GM18508 (cell line): ENCODE measurements around the gene HMCN1.
A peak's percentile ranks its signal among the peaks of the same experiment; 100 is the strongest.
"Not testable (repeated sequence)": the region's sequence is repeated elsewhere in the genome, so short reads cannot be mapped to it uniquely, and the experiment has no call there.

Experiments used
- ATAC-seq: cut with Tn5 transposase; IDR thresholded peaks from one replicate; pipeline ENCODE4 v1.9.1; 2021; ENCODE audit warnings: moderate number of reproducible peaks; ENCODE audit not compliant: insufficient read depth, unreplicated experiment

Gene HMCN1

DNA sequence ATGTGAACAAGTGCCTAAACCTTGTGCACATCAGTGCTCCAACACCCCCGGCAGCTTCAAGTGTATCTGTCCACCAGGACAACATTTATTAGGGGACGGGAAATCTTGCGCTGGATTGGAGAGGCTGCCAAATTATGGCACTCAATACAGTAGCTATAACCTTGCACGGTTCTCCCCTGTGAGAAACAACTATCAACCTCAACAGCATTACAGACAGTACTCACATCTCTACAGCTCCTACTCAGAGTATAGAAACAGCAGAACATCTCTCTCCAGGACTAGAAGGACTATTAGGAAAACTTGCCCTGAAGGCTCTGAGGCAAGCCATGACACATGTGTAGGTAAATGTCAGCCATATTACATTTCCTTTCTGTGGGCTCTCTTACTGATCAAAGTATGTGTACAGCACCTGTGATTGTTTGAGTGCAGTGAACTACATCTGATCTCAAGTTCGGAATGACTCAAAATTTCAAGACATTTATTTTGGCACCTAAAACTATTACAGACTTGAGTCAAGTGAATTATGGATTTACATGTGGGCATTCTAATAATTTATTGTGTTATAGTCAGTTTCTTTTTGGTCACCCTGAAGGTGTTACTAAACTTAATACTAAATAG is 444.3 kb downstream of the HMCN1 start:
- no peak for ATAC-seq

DNA sequence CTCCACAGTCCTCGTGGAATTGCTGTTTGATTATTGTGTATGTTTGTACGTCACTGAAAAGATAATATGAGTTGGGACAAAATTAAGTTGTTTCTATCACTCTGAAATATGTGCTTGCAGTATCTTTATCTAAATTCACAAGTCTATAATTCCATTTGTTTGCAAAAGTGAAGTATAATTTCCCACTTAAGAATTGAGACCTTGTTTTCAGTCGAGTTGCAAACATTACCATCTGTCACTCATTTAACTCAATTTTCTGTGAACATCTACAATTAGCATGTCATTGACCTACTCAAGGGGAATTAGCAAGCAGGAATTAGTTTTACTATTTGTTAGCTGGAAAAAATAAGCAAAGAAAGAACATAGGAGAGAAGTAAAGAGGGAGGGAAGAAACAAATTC is 445.0 kb downstream of the HMCN1 start:
- ATAC-seq: no peak

DNA sequence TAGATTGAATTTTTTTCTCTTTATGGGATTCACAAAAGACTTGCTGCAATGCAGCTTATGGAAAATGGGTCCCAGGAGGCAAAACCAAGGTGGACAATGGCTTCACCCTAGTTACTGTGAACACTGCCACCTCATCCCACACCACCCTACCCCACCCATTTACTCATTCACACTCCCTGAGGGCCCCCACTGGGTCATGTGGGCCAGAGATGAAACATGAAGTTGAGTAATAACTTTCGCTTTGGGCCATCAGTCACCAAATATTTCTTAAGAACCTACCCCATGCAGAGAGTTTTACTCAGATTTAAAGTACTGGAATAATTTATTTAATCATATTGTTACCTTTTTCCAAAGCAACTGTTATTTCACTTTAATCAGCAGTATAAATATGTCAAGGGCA is 449.0 kb downstream of the HMCN1 start:
- peak; percentile 38 for ATAC-seq

DNA sequence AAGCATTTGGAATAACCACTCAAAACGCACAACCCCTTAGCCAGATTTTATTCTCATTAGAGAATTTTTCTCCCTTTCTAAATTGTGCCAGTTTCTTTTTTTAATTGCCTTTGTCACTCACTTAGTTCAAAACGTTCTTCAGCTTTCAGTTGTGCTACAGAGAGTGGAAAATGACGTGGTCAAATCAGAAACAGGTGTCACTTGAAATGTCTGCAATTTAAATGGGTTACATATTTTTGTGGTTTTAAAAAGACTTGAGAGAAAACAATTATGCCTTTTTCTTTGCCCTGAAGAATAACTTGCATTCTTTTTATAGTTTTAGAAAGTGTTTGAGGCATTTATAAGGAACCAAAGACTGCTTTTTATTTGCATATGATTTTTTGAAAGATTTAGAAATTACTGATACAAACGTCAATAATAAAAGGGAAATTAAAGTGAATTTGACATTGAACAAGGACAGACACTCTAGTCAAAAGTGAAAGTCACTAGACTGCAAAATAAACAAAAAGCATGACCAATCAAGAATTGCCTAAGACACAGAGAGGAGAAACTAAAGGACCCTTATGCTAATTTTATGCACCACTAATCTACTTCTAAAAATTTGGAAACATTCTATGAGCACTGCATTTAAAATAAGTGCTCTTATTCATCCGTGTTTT is 449.9 kb downstream of the HMCN1 start:
- peak; percentile 49 for ATAC-seq

DNA sequence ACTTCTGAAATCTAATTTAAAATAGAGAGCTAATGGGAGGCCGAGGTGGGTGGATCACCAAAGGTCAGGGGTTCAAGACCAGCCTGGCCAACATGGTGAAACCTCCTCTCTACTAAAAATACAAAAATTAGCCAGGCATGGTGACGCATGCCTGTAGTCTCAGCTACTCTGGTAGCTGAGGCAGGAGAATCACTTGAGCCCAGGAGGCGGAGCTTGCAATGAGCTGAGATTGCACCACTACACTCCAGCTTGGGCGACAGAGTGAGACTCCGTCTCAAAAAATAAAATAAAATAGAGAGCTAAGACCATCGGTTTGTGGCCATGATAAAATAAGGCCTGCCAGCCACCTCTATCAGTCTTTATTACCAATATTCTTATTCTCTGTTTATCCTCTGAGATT is 452.1 kb downstream of the HMCN1 start:
- not testable (repeated sequence) for ATAC-seq

DNA sequence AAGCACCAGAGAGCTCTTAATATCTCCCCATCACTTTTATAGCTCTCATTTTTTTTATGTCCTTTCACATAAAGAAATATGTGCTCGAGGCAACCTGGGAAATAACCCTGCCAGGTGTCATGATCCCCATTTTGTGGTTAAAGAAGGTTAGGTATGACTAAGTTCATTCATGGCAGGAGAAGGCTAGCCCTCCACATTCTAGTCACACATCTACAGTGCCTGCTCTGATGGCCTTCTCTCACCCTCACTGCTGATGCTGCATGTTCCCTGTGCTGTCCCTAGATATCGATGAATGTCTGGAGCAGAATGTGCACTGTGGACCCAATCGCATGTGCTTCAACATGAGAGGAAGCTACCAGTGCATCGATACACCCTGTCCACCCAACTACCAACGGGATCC is 453.4 kb downstream of the HMCN1 start:
- ATAC-seq: peak; percentile 64

DNA sequence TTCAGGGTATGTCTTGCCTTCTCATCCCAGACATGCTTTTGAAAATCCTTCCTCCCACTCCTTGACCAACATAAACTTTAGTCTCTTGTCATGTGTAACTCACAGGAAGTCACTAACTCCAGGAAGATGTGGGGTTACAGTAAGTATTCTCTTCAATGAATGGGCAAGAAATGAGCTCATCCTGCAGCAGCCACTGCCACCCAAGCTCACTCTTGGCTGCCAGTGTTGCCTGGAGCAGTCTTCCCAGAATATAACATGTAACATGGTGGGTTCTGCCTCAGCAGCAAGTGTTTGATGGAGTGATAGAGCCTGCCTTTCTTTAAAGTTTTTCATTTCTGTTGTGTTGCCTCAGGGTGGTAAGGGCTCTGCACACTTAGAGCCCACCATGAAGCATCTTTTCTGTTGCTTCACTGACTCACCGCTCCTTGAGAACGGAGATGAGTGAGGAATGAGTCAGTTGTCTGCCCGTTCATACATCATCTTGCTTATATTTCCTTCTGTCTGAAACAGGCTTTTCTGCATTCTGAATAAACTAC is 453.9 kb downstream of the HMCN1 start:
- peak; percentile 18 for ATAC-seq

DNA sequence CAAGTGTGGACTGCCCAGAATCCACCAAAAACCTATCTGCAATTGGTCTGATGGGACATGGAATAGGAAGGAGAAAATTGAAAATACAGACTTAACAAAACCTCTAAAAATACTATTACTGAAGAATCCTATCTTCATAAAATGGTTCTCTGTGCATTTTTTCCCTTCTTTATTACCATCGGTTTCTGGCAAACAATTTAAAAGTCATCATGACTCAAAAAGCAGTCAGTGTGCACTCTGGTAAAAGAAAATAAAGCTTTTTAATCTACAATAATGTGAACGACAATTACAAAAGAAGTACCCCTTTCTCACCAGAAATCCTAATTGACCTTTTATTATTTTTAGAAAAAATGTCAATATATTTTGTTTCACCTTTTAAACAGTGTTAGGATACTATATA is 454.5 kb downstream of the HMCN1 start:
- no peak for ATAC-seq

DNA sequence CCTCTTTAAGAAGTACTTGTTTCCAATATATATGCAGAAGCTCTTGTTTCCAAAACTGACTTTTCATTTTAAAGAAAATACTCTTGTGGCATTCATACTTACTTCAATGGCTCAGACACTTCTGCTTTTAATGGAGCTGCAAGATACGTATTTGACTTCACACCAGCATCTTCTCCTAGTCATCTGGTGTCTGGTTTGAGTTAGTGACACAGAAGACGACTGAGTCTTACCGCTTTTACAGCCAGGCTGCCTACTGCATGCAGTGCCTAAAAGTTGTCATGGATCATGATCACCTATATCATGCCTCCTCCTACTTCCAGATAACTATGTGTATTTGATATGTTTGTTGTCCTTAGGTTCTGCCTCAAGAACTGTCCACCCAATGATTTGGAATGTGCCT is 455.0 kb downstream of the HMCN1 start:
- ATAC-seq: no peak

DNA sequence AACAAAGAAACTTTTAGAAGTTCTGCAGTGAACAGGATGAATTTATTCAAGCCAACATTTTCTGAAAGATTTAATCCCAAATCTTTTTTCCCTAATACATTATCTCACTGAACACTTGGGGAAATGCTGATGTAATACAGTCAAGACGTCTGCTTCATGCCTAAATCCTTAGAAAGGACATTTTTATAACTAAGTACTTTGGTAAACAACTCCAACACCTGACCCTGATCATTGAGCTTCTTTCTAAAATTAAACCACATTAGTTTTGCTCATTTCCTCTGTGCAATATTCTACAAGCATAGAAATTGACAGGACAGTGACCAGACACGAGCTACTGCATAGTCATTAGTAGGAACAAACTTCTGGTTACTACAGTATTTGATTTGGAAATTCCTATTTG is 457.3 kb downstream of the HMCN1 start:
- ATAC-seq: no peak

DNA sequence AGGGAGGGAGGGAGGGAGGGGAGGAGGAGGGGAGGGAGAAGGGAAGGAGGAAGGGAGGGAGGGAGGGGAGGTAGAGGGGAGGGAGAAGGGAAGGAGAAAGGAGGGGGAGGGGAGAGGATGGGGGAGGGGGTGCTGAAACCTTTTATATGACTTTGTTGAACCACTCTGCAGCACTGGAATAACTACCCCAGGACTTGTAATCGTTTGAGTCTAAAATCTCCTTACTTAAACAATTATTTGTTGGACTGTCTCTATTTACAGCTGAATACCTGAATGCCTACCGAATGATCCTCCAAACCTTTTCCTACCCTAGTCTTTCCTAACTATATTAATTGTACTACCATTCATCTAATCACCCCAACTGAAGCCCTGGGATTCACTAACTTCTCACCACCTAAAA is 459.0 kb downstream of the HMCN1 start:
- no peak for ATAC-seq

DNA sequence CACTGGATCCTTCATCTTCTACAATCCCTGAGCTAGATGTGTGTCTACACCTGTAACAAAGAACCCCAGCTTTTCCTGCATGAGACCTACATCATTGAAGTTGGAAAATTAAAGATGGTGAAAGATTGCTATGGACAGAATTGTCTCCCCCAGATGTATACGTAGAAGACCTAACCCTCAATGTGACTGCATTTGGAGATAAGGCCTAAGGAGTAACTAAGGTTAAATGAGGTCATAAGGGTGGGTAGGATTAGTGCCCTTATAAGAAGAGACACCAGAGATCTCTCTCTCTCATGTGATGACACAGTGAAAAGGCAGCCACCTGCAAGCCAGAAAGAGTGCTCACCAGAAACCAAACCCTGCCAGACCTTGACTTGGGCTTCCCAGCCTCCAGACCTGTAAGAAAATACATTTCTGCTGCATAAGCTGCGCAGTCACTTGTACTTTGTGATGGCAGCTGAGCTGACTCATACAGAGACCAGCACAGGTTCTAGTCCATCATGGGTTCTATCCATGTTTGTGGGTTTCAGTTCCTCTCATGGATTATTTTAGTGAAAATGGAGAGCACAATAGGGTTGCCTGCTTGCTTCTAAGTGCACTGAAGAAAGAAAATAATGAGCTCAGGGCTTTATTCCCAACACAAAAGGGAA is 460.0 kb downstream of the HMCN1 start:
- peak; percentile 88 for ATAC-seq

DNA sequence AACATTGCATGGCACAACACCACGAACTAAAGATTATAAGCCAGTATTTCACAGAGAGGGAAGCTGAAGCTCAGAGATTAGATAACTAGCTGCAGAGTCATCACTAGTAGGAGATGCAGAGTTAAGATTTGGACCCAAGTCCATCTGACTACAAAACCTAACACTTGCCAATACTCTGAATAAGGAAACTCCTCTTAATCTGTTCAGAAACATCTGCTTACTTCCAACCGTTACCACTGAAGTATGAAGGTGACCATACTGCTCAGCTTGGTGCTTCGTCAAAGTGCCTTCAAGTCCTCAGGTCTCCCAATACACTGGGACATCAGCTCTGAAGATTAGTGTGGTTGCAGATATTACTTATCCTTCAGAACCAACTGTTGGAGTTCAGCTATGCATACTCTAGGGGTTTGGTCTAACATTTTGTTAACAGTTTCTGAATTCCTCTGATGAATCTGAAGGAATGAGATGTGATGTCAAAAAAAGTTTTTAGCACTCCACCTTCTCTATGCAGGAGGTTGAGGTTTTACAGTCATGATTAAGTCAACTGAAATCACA is 461.3 kb downstream of the HMCN1 start:
- ATAC-seq: no peak

DNA sequence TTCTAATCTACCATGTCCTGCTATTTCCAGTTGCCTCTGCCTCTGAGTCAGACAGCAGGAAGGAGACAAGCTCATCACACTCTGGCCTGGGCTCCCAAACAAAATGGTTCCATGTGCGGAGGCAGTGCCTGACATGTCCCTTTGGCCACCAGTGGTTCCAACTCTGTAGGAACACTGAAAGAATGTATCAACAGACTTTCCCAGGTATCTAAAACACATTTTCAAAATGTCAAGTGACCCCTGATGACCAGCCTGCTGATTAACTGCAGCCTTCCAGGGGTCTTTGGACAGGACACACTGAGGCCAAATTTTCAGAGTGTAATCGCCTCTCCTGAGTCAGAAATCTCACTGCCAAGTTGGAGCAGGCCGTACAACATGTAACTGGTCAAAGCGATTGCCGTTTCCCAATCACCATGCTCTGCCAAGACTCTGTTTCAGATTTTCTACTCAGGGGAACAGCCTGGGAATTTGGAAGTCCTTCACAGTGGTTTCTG is 468.1 kb downstream of the HMCN1 start:
- no peak for ATAC-seq

DNA sequence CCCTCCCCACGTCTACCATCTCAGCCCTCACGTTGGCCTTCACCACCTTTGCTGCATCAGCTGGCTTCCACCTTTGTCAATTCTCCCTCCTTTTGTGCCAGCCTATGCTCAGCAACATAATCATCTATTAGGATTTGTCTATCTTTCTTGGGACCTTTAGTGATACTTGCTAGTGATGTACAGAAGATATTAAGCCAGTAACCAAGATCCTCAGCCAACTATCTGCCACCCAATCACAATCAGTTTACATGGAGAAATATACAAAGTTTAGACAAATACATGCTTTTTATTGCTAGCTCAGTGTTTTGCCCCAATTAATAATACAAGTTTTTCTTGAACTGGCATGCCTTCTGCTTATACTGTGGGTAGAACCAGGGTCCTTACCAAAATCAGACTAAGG is 468.6 kb downstream of the HMCN1 start:
- no peak for ATAC-seq

DNA sequence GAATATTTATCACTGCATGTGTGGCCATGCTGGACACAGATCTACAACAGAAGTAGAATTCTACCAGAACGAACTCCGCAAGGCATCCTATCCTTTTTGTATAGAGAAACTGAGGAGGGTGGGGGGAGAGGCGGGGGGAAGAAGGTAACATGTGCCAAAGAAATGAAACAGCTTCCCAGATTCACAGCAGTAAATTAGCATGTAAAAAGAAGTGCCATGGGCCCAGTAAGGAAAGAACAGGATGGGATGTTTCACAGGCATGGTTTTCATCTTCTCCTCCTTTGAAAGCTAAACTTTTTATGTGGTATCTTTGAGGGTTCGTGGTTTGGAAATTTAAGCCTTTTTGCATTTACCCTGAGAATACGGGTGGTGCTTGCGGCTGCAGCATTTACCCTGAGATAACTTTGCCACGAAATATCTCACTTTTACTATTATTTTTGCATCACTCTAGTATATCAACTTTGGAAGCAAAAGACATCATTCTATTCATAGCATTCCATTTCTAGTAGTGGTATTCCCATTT is 471.9 kb downstream of the HMCN1 start:
- ATAC-seq: no peak

DNA sequence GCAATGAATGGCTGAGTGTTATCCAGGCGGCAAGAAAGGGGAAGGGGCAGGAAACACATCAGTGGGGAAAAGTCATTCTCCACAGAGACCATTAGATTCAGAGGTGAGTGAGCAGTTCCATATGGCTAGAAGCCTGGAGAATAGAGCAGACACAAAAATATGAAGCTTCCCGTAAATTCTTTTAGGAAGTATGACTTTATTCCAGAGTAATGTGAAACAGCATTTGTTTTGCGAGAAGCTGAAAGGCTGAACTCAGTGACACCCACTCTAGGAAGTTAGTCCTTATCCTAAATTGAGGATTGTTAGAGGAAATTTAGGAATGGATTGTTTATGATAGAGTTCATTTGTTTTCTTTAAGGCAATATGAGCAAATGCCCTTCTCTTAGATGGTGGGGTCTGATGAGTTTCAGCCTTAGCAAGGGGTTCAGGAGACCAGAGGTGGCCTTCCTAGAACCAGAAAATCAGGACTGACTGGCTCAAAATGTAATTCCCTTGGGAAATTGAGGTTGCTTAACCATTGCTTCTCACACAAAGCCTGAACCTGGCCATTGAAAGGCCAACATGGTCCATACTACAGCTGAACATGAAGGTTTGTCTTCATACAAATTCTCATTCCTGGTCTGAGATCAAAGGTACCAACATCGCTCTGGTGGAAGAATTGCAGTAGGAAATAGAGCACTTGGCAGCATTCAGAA is 473.3 kb downstream of the HMCN1 start:
- ATAC-seq: no peak

DNA sequence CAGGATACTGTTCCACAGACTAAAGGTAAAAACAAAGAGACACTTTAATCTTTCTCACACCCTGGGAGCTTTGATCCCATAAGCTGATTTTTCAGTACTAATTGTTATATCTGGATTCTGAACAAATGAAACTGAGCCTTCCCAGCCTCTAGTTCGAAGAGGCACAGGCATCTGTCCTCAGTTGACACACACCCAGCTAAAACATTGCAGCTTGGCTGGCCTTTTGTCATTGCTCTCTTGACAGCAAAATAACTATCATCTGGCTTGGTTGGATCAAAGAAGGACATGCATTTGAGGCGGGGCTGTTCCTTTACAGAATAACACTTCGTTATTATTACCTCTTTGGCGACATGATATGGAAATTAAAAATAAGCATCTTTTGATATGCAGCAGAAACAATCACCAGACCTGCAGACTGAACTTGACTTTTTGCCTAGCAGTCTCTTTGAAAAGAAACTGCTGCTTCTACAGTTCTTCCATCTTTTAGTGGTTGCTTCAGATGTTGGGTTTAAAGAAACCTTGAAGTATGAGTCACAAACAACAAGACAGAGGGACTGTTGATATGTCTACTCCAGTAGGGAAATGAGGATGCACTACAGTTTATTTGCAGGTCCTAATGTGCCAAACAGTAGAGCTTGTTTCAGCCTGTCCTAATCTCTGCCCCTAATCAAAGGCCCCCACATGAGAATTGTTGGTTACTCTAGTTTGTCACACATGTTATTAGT is 474.4 kb downstream of the HMCN1 start:
- ATAC-seq: no peak

DNA sequence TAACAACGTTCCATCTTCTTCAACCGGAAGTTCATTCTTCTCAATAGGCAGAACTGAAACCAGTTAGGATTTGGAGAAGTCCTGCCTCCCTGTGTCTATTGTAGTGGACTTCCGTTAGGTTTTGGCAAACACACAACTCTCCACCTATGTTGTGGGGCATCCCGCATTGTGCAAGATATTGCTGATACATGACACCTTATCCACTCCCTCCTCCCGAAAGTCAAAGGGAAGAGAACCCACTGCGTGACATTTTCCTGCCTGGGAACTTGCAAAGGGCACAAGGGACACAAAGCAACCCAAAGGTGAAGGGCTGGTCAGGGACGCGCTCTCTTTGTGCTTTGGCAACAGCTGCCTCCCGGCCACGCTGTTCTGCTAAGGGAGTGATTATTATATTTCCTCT is 476.1 kb downstream of the HMCN1 start:
- no peak for ATAC-seq

DNA sequence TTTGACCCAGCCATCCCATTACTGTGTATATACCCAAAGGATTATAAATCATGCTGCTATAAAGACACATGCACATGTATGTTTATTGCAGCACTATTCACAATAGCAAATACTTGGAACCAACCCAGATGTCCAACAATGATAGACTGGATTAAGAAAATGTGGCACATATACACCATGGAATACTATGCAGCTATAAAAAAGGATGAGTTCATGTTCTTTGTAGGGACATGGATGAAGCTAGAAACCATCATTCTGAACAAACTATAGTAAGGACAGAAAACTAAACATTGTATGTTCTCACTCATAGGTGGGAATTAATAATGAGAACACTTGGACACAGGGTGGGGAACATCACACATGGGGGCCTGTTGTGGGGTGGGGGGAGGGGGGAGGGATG is 477.4 kb downstream of the HMCN1 start:
- ATAC-seq: not testable (repeated sequence)
